Omental fat pad (tissue), 4 donors: ENCODE measurements around the gene PDGFC. TPM values are rescaled to one million over a fixed set of nuclear protein-coding genes. Genes with fewer than 3 reads are reported as not detected.

ENCODE experiments used
- ATAC-seq: fragments of 150-250 bp; one replicate; pipeline ENCODE4 v1.9.1; 2016; ENCODE audit warnings: mild to moderate bottlenecking, moderate library complexity; ENCODE audit not compliant: low FRiP score
- DNase-seq: peaks from one replicate; pipeline ENCODE4 v3.0.0-alpha.2; 2019; ENCODE audit warnings: low spot score
- total RNA-seq, 4 donors: library from RNA; depleted of rRNA; stranded (reverse); fragments of >200 nt; gene quantifications; one replicate each; pipeline ENCODE4 v1.1.0, GENCODE V29; 2016
- TF ChIP-seq, protein P1 (sequence below), 3 donors: fragments of 450-650 bp; IDR thresholded peaks; one replicate each; pipeline ENCODE4 v1.5.1; 2016 to 2017; ENCODE audit warnings: antibody characterized with exemption in 3 of 3, mild to moderate bottlenecking in 3 of 3, moderate library complexity in 2 of 3

PDGFC gene
- total RNA-seq, 4 donors from 2014 or later = 22.5 to 38.2 (median 33.1) TPM

DNA sequence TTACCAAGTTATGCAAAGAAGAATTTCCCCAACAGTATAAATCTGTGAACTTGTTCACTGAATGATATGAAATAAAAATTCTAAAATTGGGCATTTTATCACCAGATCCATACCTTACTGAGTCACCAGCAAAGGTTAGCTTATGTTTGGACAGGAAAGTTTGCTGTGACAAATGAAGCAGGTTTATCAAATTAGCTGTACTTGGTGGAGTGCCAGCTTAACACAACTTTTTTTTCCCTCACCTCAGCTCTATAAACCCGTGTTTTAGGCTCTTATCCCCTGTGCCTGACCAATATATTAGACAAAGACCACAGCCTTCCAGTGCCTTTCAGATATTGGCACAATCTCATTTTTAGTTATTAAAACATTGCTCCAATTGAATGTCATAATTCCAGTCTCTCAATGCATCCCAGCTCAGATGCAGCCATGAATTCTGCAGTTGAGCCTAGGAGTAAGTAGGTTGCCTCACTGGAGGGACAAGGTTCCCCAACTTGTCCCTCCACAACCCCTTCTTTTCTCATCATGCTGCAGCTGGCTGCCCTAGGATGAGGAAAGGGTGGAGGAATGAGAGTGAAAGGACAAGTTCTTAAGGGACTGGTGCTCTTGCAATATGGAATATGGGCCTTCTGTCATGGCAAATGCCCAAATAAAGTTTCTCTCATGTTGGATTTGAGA is 27.0 kb upstream of the PDGFC start:
- TF ChIP-seq, protein P1, sequence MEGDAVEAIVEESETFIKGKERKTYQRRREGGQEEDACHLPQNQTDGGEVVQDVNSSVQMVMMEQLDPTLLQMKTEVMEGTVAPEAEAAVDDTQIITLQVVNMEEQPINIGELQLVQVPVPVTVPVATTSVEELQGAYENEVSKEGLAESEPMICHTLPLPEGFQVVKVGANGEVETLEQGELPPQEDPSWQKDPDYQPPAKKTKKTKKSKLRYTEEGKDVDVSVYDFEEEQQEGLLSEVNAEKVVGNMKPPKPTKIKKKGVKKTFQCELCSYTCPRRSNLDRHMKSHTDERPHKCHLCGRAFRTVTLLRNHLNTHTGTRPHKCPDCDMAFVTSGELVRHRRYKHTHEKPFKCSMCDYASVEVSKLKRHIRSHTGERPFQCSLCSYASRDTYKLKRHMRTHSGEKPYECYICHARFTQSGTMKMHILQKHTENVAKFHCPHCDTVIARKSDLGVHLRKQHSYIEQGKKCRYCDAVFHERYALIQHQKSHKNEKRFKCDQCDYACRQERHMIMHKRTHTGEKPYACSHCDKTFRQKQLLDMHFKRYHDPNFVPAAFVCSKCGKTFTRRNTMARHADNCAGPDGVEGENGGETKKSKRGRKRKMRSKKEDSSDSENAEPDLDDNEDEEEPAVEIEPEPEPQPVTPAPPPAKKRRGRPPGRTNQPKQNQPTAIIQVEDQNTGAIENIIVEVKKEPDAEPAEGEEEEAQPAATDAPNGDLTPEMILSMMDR (IDR thresholded peaks at IDR 0.05) = no peak
- DNase-seq (no peak), ATAC-seq (no peak)

DNA sequence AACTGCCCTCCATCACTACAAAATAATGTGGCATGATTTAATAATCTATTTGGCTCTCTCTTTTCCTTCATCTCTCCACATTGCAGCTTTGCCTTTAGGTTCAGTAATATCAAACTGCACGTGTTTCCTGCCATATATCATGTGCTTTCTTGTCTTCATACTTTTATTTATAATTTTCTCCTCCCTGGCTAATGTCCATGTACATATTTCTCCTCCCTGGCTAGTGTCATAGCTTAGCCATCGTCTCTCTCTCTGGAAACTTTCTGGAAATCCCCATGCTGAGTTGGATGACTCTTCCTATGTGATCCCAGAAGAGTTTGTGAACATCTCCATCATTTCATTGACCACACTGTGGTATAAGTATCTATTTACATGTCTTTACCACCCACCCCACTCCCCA is 21.3 kb upstream of the PDGFC start:
- peak; percentile 54 for ATAC-seq
- no peak for DNase-seq
- TF ChIP-seq, protein P1 (IDR thresholded peaks at IDR 0.05) = no peak

DNA sequence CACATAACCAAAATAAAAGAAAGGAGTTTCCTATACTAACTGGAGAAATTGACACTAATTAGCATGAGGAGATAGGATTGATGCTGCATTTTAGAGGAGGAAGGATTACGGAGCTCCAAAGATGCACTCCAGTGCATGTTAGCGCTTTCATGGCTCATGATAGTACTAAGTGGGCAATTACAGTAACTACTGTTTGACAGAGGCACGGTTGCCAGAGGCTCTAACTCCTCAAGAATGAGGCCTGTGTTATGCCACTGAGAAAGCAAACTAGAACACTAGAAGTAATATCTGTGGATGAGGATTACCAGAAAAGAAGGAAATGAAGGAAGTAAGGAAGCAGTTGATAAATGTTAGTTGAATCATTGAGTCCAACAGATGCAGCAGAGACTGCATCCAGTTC is 19.6 kb upstream of the PDGFC start:
- TF ChIP-seq, protein P1 (IDR thresholded peaks at IDR 0.05) = no peak
- DNase-seq = no peak
- no peak for ATAC-seq

DNA sequence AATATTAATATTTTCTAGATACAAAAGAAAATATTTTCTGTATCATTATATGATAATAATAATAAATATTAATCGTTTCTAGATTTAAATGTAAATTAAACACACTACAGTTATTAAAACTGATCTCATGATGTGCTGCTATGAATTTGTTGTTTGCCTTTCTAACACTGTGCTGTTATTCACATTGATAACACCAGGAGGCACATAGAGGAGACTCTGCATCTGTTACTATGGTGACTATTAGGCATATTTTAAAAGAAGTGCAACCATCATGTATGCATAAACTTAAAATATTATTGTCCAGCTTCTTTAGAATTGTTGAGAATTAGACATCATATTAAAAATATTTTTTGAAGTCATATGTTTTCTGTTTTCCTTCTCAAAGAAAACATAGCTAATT is 11.8 kb upstream of the PDGFC start:
- DNase-seq (no peak), ATAC-seq (no peak)
- TF ChIP-seq, protein P1 (IDR thresholded peaks at IDR 0.05) = no peak

DNA sequence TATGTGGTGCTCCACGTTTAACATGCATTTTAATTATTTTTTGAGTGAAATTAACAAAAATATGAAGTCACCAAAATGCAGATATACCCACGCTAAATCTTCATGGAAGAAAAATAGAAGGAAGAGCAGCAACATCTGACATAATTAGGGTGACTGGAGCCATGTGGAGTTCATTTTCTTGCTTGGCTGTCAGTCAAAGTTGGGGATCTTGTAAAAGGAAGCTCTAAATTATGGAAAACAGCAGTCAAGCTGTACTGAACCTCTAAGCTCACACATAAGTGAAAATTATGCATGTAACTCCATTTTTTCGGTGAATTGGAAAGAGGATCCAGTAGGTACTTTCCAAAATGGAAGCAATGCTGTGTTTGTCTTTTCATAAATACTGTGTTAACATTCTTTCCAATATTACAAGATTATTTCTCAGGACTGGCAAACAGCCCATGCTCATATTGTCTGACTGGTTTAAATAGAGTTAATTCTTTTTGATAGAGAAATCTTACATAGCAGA is 9.7 kb upstream of the PDGFC start:
- TF ChIP-seq, protein P1 (IDR thresholded peaks at IDR 0.05) = no peak
- ATAC-seq (no peak), DNase-seq (no peak)

DNA sequence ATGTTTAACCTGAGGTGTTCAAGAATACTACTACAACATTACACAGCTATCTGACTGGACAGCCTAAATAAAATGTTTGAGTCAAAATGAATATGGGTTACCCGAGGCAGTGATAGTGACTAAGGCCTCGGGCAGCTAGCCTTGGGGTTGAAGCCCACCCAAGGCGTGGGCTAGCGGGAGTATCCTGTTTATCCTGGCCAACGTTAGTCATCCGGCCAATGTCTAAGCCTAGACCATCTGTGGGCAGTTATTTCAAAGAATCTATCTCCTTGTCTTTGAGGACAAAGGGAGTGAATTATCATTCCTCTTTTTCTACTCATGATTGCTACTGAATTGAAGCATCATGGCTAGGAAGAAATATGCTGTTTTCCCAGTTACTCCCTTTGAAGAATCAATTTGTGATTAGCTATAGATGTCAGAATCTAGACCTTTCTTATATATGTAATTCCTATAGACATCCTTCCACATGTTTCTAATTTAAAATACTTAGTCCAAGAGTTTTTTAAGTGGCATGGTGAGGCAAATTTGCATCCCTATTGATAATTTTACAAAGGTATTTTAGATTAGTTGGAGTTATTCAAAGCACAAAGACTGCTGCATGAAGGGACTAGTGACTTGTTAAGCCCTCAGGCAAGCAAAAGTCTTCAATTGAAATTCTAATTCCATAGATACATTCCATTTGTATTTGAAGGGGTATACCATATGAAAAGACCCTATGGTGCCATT is 6.0 kb upstream of the PDGFC start:
- ATAC-seq = peak; percentile 89
- TF ChIP-seq, protein P1 (IDR thresholded peaks at IDR 0.05) = no peak
- no peak for DNase-seq
